PC-9 (cell line): ENCODE data around the gene ARHGEF7.

Experiments
- EZH2 ChIP-seq: fragments of 200-600 bp; sonication (generic); IDR thresholded peaks from 2 replicates; pipeline ENCODE4 v1.8.0; 2017; ENCODE audit warnings: antibody characterized with exemption, low read depth
- TF ChIP-seq, protein P1 (sequence below): fragments of 200-600 bp; sonication (generic); conservative IDR thresholded peaks from 2 replicates; pipeline ENCODE4 v1.6.1; 2017; ENCODE audit warnings: mixed run types, antibody characterized with exemption, mild to moderate bottlenecking, moderate library complexity

DNA sequence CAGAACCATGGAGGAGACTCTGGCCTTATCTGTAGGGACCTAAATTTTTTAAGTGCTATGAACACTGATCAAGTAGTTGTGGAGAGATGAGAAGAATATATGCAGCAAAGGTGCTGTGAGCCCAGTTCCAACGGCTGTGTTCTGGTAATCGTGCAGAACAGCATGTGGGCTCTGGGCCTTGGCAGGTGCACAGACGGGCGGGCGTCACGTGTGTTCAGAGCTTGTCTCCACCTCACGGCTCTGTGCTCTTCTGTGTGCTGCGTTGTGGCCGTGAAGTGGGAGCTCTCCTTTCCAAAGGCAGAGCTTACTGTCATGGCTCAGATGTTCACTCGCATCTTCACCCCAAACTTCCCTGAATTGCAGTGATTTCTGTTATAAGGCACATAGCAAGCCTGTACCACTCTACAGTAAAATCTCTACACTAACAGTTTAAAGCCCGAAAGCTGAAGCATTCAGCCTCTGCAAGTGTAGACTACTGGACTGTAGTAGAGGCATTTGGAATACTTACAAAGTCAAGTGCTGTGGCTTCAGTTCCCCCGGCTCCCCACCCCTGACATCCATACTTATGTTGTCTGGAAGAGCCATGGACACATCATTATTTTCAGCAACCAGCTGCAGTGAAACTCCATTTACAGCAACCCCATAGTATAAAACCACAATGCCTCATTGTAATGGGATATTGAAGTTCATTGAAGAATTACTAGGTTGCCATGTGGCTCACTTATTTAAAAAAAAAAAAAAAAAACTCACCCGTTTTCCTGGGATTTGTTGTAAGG lies 177.8 kb downstream of the ARHGEF7 start:
- TF ChIP-seq, protein P1, sequence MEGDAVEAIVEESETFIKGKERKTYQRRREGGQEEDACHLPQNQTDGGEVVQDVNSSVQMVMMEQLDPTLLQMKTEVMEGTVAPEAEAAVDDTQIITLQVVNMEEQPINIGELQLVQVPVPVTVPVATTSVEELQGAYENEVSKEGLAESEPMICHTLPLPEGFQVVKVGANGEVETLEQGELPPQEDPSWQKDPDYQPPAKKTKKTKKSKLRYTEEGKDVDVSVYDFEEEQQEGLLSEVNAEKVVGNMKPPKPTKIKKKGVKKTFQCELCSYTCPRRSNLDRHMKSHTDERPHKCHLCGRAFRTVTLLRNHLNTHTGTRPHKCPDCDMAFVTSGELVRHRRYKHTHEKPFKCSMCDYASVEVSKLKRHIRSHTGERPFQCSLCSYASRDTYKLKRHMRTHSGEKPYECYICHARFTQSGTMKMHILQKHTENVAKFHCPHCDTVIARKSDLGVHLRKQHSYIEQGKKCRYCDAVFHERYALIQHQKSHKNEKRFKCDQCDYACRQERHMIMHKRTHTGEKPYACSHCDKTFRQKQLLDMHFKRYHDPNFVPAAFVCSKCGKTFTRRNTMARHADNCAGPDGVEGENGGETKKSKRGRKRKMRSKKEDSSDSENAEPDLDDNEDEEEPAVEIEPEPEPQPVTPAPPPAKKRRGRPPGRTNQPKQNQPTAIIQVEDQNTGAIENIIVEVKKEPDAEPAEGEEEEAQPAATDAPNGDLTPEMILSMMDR = no peak
- TF ChIP-seq EZH2 = no peak
